Upper lobe of left lung (tissue), 4 donors: Measurements from ENCODE around the gene BICRA.

ENCODE experiments used
- POLR2AphosphoS5 ChIP-seq, 2 donors: sonication (generic); formaldehyde crosslinking; IDR thresholded peaks; one replicate each; pipeline ENCODE4 v1.5.1; 2017; ENCODE audit warnings: antibody characterized with exemption in 2 of 2
- TF ChIP-seq, protein P1 (sequence below), 6 experiments: fragments of 450-650 bp in 4 of 6; fragments of 200-600 bp in 2 of 6; sonication (generic) in 2 of 6; IDR thresholded peaks; one replicate each; pipeline ENCODE4 v1.5.1; 2016 to 2019; ENCODE audit warnings: antibody characterized with exemption in 6 of 6

- no peak for TF ChIP-seq POLR2AphosphoS5 (IDR thresholded peaks at IDR 0.05)
- TF ChIP-seq, protein P1, sequence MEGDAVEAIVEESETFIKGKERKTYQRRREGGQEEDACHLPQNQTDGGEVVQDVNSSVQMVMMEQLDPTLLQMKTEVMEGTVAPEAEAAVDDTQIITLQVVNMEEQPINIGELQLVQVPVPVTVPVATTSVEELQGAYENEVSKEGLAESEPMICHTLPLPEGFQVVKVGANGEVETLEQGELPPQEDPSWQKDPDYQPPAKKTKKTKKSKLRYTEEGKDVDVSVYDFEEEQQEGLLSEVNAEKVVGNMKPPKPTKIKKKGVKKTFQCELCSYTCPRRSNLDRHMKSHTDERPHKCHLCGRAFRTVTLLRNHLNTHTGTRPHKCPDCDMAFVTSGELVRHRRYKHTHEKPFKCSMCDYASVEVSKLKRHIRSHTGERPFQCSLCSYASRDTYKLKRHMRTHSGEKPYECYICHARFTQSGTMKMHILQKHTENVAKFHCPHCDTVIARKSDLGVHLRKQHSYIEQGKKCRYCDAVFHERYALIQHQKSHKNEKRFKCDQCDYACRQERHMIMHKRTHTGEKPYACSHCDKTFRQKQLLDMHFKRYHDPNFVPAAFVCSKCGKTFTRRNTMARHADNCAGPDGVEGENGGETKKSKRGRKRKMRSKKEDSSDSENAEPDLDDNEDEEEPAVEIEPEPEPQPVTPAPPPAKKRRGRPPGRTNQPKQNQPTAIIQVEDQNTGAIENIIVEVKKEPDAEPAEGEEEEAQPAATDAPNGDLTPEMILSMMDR (IDR thresholded peaks at IDR 0.05): peak; percentile 66 to 83 (median 70)
These were observed 90.5 kb downstream of the BICRA start for GRCh38 chr19:47699360-47699917.
